ENCODE data around the gene RAB8B. TPM values are rescaled to one million over a fixed set of nuclear protein-coding genes. Genes with fewer than 3 reads are reported as not detected.

Gene RAB8B
- total and polyA plus RNA-seq, 9 of the 15 experiments (the other 6 are each of a cell fraction or from before 2014, with no cell fraction given), result 7.8 to 32.1 (median 24.2) TPM

GRCh38 chr15:63292771-63293170 lies 103.4 kb downstream of the RAB8B start:
- Histone ChIP-seq H4K20me1 (replicated peaks; ENCODE audit: control insufficient read depth, insufficient read depth, low read length) (no peaks in the 10 kb centered on the region), H2AFZ (ENCODE audit: low read depth, low read length) (peak overlapping the region; percentile 22; the same call in 1 of the 2 replicates), H3K9me1 (ENCODE audit: control insufficient read depth, insufficient read depth, low read length) (no peaks in the 10 kb centered on the region), H3K4me3 (no peak overlapping the region), H3K79me2 (ENCODE audit: control insufficient read depth, insufficient read depth, low read length) (no peaks in the 10 kb centered on the region), H3K4me1 (replicated peaks in 1 of 2; ENCODE audit: control insufficient read depth in 2 of 2, insufficient read depth in 2 of 2, low read length in 2 of 2) (peaks cover 4 to 16% of the 10 kb centered on the region in 2 experiments; a peak in 4 of 5 replicates), H3K9ac (ENCODE audit: insufficient read depth in 1 of 2, low read depth in 2 of 2, low read length in 2 of 2) (no peak overlapping the region), H3K9me3 (replicated peaks; ENCODE audit: control insufficient read depth, insufficient read depth, low read depth, low read length) (no peaks in the 10 kb centered on the region), H3K4me2 (ENCODE audit: insufficient read depth, low read length) (no peak overlapping the region), H3K27me3 (ENCODE audit: control insufficient read depth in 2 of 2, insufficient read depth in 2 of 2, low read length in 2 of 2) (no peaks in the 10 kb centered on the region), H3K27ac (ENCODE audit: extremely low read depth, low read depth, low read length) (no peak overlapping the region), H3K36me3 (ENCODE audit: control insufficient read depth, insufficient read depth, low read length) (no peaks in the 10 kb centered on the region; the same call in 2 of the 3 replicates)
- CTCF ChIA-PET (ENCODE audit: low intra/inter-chr PET ratio), result interaction anchor here (0.7 kb wide), 1 partner anchor 755 kb away, joined by 3 read pairs; no protein-coding TSS in a partner anchor
- POLR2A ChIA-PET, result interaction anchor here (0.6 to 1.4 kb wide), 4 partner anchors 19 to 137 kb away, joined by 3 to 5 read pairs (median 3); no protein-coding TSS in a partner anchor
- peak in 1 of 4 experiments; percentile 14 for DNase-seq (ENCODE audit: extremely low read depth in 1 of 4, low spot score in 3 of 4)
- TF ChIP-seq ZKSCAN1 (IDR thresholded peaks at IDR 0.05; ENCODE audit: low read depth, low read length) (no peak), MAFG (tag; conservative IDR thresholded peaks at IDR 0.05) (peak; percentile 49; the same call in 1 of the 2 replicates), CEBPB (tag; IDR thresholded peaks at IDR 0.05) (peak; percentile 60), NFE2 (IDR thresholded peaks at IDR 0.05; ENCODE audit: low read depth) (peak; percentile 66), CEBPG (CRISPR knock-in tag; IDR thresholded peaks at IDR 0.05) (no peak), CEBPG (tag; conservative IDR thresholded peaks at IDR 0.05 in 1 of 2, IDR thresholded peaks at IDR 0.05 in 1 of 2) (0 out of 4 replicates have a peak, but pooled peaks have one; percentile 18 to 35), ZNF79 (CRISPR knock-in tag; IDR thresholded peaks at IDR 0.05; ENCODE audit: low read depth) (no peak), ZNF316 (IDR thresholded peaks at IDR 0.05) (peak; percentile 66), C11orf30 (IDR thresholded peaks at IDR 0.05; ENCODE audit: low read depth) (peak; percentile 52)
- 69% methylated on average over 5 of the region's 5 CpGs for WGBS (ENCODE audit: insufficient coverage, low coverage, missing lambda C conversion rate)
- peak; percentile 20; the same call in 2 of the 3 replicates for ATAC-seq
- no peak for FAIRE-seq
- no TSS peak for BruUV-seq (replicated peaks)
- in situ Hi-C loops (cut with MboI), result loop anchor here (5.0 to 25.0 kb wide), 3 partner anchors 110 to 770 kb away; partner anchors contain the start of gene FBXL22
- intact Hi-C loops (cut with micrococcal nuclease), result no loop called here
